WTC11 (cell line): ENCODE data around the gene MGAT2. TPM values are rescaled to one million over a fixed set of nuclear protein-coding genes. Genes with fewer than 3 reads are reported as not detected.

Experiments used
- ATAC-seq: fragments of 200-7000 bp; cut with Tn5 transposase; 2 replicates; pipeline ENCODE4 v1.10.0; 2021; ENCODE audit warnings: mild to moderate bottlenecking, moderate library complexity
- CTCF ChIA-PET: fragments of 300-600 bp; sonication (Branson Sonifier 250); formaldehyde crosslinking; loops from one replicate; lab custom pipeline; 2021; ENCODE audit warnings: antibody characterized with exemption; lab: Charles Lee
- POLR2A ChIA-PET: fragments of 350-600 bp; sonication (Branson Sonifier 250); formaldehyde crosslinking; loops from one replicate; lab custom pipeline; 2021; ENCODE audit warnings: antibody characterized with exemption; lab: Charles Lee
- DNase-seq: peaks from one replicate; pipeline ENCODE4 v3.0.0; 2021; ENCODE audit warnings: low spot score
- H3K27ac Mint-ChIP-seq: 2 replicates; pipeline ENCODE4 v1.8.0; 2021; ENCODE audit warnings: mixed read lengths
- H3K27me3 Mint-ChIP-seq: 2 replicates; pipeline ENCODE4 v1.8.0; 2021; ENCODE audit warnings: low read depth, mild to moderate bottlenecking, moderate library complexity, mixed read lengths
- H3K36me3 Mint-ChIP-seq: 2 replicates; pipeline ENCODE4 v1.8.0; 2021; ENCODE audit warnings: mixed read lengths
- H3K4me1 Mint-ChIP-seq: 2 replicates; pipeline ENCODE4 v1.8.0; 2022; ENCODE audit warnings: mixed read lengths
- H3K4me3 Mint-ChIP-seq: 2 replicates; pipeline ENCODE4 v1.8.0; 2021; ENCODE audit warnings: mild to moderate bottlenecking, moderate library complexity, mixed read lengths
- H3K9me3 Mint-ChIP-seq: 2 replicates; pipeline ENCODE4 v1.8.0; 2021; ENCODE audit warnings: mixed read lengths
- ATF1 ChIP-seq: sonication (generic); formaldehyde crosslinking; IDR thresholded peaks from 2 replicates; pipeline ENCODE4 v1.8.1; 2023; ENCODE audit warnings: mild to moderate bottlenecking, moderate library complexity, missing genetic modification reagents
- CREM ChIP-seq: sonication (generic); formaldehyde crosslinking; IDR thresholded peaks from 2 replicates; pipeline ENCODE4 v1.8.1; 2022; ENCODE audit warnings: mild to moderate bottlenecking, missing genetic modification reagents, moderate library complexity
- ELF4 ChIP-seq: sonication (generic); formaldehyde crosslinking; IDR thresholded peaks from 2 replicates; pipeline ENCODE4 v1.8.1; 2022; ENCODE audit warnings: low read depth, mild to moderate bottlenecking, moderate library complexity, missing genetic modification reagents
- ETV6 ChIP-seq: sonication (generic); formaldehyde crosslinking; IDR thresholded peaks from 2 replicates; pipeline ENCODE4 v1.8.1; 2022; ENCODE audit warnings: mild to moderate bottlenecking, missing genetic modification reagents
- JAZF1 ChIP-seq: fragments of 250-450 bp; sonication (Bioruptor Pico); IDR thresholded peaks from 2 replicates; pipeline ENCODE4 v1.9.0; 2021; ENCODE audit warnings: moderate library complexity, mild to moderate bottlenecking, inconsistent platforms
- KAT7 ChIP-seq: sonication (generic); formaldehyde crosslinking; IDR thresholded peaks from 2 replicates; pipeline ENCODE4 v1.8.1; 2023; ENCODE audit warnings: missing genetic modification reagents, mild to moderate bottlenecking, borderline replicate concordance
- MXD4 ChIP-seq: fragments of 250-450 bp; sonication (Bioruptor Pico); IDR thresholded peaks from 2 replicates; pipeline ENCODE4 v1.8.0; 2021; ENCODE audit warnings: mild to moderate bottlenecking, moderate library complexity, borderline replicate concordance
- NFE2L1 ChIP-seq: sonication (generic); formaldehyde crosslinking; IDR thresholded peaks from 2 replicates; pipeline ENCODE4 v1.8.1; 2023; ENCODE audit warnings: missing genetic modification reagents
- NR1H2 ChIP-seq: sonication (generic); formaldehyde crosslinking; IDR thresholded peaks from 2 replicates; pipeline ENCODE4 v1.9.0; 2021; ENCODE audit warnings: mild to moderate bottlenecking, moderate library complexity, missing genetic modification reagents
- TCF7 ChIP-seq: sonication (generic); formaldehyde crosslinking; IDR thresholded peaks from 2 replicates; pipeline ENCODE4 v1.8.0; 2022; ENCODE audit warnings: mild to moderate bottlenecking, low read depth, missing genetic modification reagents, moderate library complexity
- TEAD1 ChIP-seq: sonication (generic); formaldehyde crosslinking; IDR thresholded peaks from 2 replicates; pipeline ENCODE4 v1.8.0; 2022; ENCODE audit warnings: mild to moderate bottlenecking, missing genetic modification reagents
- ZNF232 ChIP-seq: sonication (generic); formaldehyde crosslinking; IDR thresholded peaks from 2 replicates; pipeline ENCODE4 v1.8.0; 2022; ENCODE audit warnings: mild to moderate bottlenecking, missing genetic modification reagents
- ZNF416 ChIP-seq: fragments of 250-450 bp; sonication (Bioruptor Pico); IDR thresholded peaks from 2 replicates; pipeline ENCODE4 v1.9.0; 2021; ENCODE audit warnings: mild to moderate bottlenecking, inconsistent platforms
- ZNF671 ChIP-seq: fragments of 250-450 bp; sonication (Bioruptor Pico); IDR thresholded peaks from 2 replicates; pipeline ENCODE4 v1.8.0; 2021; ENCODE audit warnings: mild to moderate bottlenecking
- total RNA-seq: library from RNA; stranded (reverse); gene quantifications from 3 replicates; pipeline ENCODE4 v1.2.3, GENCODE V29; 2021
- TF ChIP-seq, protein P1 (sequence below): sonication (generic); formaldehyde crosslinking; IDR thresholded peaks from 2 replicates; pipeline ENCODE4 v1.8.0; 2023; ENCODE audit warnings: missing genetic modification reagents, mild to moderate bottlenecking, borderline replicate concordance
- TF ChIP-seq, protein P2 (sequence below): fragments of 250-450 bp; sonication (Bioruptor Pico); IDR thresholded peaks from 2 replicates; pipeline ENCODE4 v2.1.2; 2022; ENCODE audit warnings: mild to moderate bottlenecking, moderate library complexity
- TF ChIP-seq, protein P3 (sequence below): sonication (generic); formaldehyde crosslinking; IDR thresholded peaks from 2 replicates; pipeline ENCODE4 v1.8.0; 2023; ENCODE audit warnings: missing genetic modification reagents
- TF ChIP-seq, protein P4 (sequence below): sonication (generic); formaldehyde crosslinking; IDR thresholded peaks from 2 replicates; pipeline ENCODE4 v1.8.0; 2022; ENCODE audit warnings: mild to moderate bottlenecking, missing genetic modification reagents
- TF ChIP-seq, protein P5 (sequence below): sonication (generic); formaldehyde crosslinking; IDR thresholded peaks from 2 replicates; pipeline ENCODE4 v1.8.1; 2022; ENCODE audit warnings: low read depth, missing genetic modification reagents, borderline replicate concordance
- TF ChIP-seq, protein P6 (sequence below): sonication (generic); formaldehyde crosslinking; IDR thresholded peaks from 2 replicates; pipeline ENCODE4 v1.8.0; 2022; ENCODE audit warnings: mild to moderate bottlenecking, missing genetic modification reagents
- TF ChIP-seq, protein P7 (sequence below): sonication (generic); formaldehyde crosslinking; IDR thresholded peaks from 2 replicates; pipeline ENCODE4 v1.8.1; 2023; ENCODE audit warnings: mild to moderate bottlenecking, missing genetic modification reagents

MGAT2 gene
- total RNA-seq, 1 experiment from 2014 or later, result 25.2 TPM

DNA sequence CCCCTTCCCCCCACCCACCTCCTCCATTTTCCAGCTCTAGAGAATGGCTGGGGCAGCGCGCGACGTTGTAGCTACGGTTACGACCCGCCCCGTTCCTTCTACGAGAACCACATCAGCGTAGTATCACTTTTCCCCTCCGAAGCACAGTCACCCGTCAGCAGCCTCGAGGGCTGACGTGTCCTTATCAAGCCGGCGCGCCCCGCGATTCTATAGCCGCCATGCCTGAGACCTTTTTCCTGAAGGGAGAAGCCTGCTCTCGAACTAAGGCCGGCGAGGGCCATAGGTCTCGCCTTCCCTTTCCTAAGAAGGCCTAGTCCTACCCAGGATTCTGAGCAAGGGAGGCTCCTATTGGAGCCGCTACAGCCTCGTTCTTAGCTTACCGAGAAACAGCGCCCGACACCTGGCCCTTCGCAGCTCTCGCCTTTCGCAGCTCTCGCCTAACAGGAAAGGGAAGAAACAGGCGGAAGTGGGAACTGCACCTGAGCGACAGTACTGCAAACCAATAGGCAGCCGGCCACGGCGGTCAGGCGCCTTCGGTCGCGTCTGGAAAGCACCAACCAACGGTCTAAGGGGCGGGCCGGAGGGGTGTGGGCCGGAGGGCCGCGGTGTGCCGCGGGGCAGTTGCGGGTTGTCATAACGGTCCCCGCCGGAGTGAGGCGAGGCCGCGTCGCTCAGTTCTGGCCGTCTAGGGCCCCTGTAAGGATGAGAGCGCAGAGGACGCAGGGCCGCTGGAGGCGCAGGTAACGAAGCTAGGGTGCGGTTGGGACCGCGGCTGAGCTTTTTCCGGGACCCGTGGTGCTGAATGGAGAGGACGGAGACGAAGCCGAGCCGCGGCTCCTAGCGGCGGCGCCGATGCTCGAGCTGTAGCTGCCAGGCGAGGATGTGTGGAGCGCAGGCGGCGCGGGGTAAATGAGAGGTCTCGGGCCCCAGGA, at the start of gene MGAT2, which contains the start of gene RPL36AL (continued):
- TF ChIP-seq, protein P1, sequence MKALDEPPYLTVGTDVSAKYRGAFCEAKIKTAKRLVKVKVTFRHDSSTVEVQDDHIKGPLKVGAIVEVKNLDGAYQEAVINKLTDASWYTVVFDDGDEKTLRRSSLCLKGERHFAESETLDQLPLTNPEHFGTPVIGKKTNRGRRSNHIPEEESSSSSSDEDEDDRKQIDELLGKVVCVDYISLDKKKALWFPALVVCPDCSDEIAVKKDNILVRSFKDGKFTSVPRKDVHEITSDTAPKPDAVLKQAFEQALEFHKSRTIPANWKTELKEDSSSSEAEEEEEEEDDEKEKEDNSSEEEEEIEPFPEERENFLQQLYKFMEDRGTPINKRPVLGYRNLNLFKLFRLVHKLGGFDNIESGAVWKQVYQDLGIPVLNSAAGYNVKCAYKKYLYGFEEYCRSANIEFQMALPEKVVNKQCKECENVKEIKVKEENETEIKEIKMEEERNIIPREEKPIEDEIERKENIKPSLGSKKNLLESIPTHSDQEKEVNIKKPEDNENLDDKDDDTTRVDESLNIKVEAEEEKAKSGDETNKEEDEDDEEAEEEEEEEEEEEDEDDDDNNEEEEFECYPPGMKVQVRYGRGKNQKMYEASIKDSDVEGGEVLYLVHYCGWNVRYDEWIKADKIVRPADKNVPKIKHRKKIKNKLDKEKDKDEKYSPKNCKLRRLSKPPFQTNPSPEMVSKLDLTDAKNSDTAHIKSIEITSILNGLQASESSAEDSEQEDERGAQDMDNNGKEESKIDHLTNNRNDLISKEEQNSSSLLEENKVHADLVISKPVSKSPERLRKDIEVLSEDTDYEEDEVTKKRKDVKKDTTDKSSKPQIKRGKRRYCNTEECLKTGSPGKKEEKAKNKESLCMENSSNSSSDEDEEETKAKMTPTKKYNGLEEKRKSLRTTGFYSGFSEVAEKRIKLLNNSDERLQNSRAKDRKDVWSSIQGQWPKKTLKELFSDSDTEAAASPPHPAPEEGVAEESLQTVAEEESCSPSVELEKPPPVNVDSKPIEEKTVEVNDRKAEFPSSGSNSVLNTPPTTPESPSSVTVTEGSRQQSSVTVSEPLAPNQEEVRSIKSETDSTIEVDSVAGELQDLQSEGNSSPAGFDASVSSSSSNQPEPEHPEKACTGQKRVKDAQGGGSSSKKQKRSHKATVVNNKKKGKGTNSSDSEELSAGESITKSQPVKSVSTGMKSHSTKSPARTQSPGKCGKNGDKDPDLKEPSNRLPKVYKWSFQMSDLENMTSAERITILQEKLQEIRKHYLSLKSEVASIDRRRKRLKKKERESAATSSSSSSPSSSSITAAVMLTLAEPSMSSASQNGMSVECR (CRISPR knock-in tag), result 0 out of 2 replicates have a peak, but pooled peaks have one; percentile 1
- TF ChIP-seq ETV6 (CRISPR knock-in tag), result no peak
- TF ChIP-seq CREM (CRISPR knock-in tag), result no peak
- TF ChIP-seq ATF1 (CRISPR knock-in tag), result no peak
- TF ChIP-seq, protein P2, sequence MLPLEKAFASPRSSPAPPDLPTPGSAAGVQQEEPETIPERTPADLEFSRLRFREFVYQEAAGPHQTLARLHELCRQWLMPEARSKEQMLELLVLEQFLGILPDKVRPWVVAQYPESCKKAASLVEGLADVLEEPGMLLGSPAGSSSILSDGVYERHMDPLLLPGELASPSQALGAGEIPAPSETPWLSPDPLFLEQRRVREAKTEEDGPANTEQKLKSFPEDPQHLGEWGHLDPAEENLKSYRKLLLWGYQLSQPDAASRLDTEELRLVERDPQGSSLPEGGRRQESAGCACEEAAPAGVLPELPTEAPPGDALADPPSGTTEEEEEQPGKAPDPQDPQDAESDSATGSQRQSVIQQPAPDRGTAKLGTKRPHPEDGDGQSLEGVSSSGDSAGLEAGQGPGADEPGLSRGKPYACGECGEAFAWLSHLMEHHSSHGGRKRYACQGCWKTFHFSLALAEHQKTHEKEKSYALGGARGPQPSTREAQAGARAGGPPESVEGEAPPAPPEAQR (CRISPR knock-in tag), result no peak
- TF ChIP-seq, protein P3, sequence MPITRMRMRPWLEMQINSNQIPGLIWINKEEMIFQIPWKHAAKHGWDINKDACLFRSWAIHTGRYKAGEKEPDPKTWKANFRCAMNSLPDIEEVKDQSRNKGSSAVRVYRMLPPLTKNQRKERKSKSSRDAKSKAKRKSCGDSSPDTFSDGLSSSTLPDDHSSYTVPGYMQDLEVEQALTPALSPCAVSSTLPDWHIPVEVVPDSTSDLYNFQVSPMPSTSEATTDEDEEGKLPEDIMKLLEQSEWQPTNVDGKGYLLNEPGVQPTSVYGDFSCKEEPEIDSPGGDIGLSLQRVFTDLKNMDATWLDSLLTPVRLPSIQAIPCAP, result peak; percentile 22; the same call in 1 of the 2 replicates
- TF ChIP-seq KAT7 (CRISPR knock-in tag), result no peak; the same call in 1 of the 2 replicates
- TF ChIP-seq, protein P4, sequence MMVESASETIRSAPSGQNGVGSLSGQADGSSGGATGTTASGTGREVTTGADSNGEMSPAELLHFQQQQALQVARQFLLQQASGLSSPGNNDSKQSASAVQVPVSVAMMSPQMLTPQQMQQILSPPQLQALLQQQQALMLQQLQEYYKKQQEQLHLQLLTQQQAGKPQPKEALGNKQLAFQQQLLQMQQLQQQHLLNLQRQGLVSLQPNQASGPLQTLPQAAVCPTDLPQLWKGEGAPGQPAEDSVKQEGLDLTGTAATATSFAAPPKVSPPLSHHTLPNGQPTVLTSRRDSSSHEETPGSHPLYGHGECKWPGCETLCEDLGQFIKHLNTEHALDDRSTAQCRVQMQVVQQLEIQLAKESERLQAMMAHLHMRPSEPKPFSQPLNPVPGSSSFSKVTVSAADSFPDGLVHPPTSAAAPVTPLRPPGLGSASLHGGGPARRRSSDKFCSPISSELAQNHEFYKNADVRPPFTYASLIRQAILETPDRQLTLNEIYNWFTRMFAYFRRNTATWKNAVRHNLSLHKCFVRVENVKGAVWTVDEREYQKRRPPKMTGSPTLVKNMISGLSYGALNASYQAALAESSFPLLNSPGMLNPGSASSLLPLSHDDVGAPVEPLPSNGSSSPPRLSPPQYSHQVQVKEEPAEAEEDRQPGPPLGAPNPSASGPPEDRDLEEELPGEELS (CRISPR knock-in tag), result peak; percentile 36

DNA sequence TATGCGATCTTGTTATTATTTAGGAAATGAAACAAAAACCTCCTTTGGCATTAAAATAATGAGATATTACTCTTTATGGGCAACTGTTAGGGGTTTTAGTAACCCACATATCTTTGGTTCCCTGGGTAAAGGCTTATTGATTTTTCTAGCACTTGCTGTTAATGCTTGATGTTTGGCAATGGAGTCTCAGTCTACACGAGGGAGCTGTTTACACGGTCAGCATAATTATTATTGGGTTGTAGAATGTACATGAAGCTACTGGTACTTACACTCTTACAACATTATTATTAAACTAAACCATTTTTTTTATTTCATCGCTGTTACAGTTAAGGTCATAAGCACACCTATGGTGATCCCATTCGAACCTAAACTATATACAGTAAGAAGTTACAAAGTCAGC, 46.6 kb upstream of the MGAT2 start:
- ATAC-seq (no peak), DNase-seq (no peak)
- CTCF ChIA-PET, result no interaction called here
- POLR2A ChIA-PET, result no interaction called here
- peaks cover 63% of the 10 kb centered on the region for H3K36me3 Mint-ChIP-seq
- H3K4me1 Mint-ChIP-seq, result no peaks in the 10 kb centered on the region
- H3K27ac Mint-ChIP-seq, result no peak overlapping the region
- H3K9me3 Mint-ChIP-seq, result peaks cover 17% of the 10 kb centered on the region
- no peaks in the 10 kb centered on the region; the same call in 1 of the 2 replicates for H3K27me3 Mint-ChIP-seq
- H3K4me3 Mint-ChIP-seq, result no peak overlapping the region
- TF ChIP-seq ZNF671 (CRISPR knock-in tag), result no peak
- TF ChIP-seq, protein P5, sequence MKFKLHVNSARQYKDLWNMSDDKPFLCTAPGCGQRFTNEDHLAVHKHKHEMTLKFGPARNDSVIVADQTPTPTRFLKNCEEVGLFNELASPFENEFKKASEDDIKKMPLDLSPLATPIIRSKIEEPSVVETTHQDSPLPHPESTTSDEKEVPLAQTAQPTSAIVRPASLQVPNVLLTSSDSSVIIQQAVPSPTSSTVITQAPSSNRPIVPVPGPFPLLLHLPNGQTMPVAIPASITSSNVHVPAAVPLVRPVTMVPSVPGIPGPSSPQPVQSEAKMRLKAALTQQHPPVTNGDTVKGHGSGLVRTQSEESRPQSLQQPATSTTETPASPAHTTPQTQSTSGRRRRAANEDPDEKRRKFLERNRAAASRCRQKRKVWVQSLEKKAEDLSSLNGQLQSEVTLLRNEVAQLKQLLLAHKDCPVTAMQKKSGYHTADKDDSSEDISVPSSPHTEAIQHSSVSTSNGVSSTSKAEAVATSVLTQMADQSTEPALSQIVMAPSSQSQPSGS (CRISPR knock-in tag), result no peak
- TF ChIP-seq, protein P6, sequence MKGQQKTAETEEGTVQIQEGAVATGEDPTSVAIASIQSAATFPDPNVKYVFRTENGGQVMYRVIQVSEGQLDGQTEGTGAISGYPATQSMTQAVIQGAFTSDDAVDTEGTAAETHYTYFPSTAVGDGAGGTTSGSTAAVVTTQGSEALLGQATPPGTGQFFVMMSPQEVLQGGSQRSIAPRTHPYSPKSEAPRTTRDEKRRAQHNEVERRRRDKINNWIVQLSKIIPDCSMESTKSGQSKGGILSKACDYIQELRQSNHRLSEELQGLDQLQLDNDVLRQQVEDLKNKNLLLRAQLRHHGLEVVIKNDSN (CRISPR knock-in tag), result no peak
- no peak for TF ChIP-seq ZNF232
- TF ChIP-seq TCF7 (CRISPR knock-in tag), result no peak
- no peak for TF ChIP-seq JAZF1 (CRISPR knock-in tag)
- TF ChIP-seq MXD4 (CRISPR knock-in tag), result no peak
- TF ChIP-seq, protein P7, sequence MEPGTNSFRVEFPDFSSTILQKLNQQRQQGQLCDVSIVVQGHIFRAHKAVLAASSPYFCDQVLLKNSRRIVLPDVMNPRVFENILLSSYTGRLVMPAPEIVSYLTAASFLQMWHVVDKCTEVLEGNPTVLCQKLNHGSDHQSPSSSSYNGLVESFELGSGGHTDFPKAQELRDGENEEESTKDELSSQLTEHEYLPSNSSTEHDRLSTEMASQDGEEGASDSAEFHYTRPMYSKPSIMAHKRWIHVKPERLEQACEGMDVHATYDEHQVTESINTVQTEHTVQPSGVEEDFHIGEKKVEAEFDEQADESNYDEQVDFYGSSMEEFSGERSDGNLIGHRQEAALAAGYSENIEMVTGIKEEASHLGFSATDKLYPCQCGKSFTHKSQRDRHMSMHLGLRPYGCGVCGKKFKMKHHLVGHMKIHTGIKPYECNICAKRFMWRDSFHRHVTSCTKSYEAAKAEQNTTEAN, result no peak
- TF ChIP-seq NFE2L1 (CRISPR knock-in tag), result no peak
- TF ChIP-seq NR1H2 (CRISPR knock-in tag), result no peak
- no peak for TF ChIP-seq ZNF416
- TF ChIP-seq, protein P4 (CRISPR knock-in tag), result no peak
- no peak for TF ChIP-seq TEAD1
- TF ChIP-seq ELF4, result no peak
